ENCODE data around the gene AMPD3.

DNA sequence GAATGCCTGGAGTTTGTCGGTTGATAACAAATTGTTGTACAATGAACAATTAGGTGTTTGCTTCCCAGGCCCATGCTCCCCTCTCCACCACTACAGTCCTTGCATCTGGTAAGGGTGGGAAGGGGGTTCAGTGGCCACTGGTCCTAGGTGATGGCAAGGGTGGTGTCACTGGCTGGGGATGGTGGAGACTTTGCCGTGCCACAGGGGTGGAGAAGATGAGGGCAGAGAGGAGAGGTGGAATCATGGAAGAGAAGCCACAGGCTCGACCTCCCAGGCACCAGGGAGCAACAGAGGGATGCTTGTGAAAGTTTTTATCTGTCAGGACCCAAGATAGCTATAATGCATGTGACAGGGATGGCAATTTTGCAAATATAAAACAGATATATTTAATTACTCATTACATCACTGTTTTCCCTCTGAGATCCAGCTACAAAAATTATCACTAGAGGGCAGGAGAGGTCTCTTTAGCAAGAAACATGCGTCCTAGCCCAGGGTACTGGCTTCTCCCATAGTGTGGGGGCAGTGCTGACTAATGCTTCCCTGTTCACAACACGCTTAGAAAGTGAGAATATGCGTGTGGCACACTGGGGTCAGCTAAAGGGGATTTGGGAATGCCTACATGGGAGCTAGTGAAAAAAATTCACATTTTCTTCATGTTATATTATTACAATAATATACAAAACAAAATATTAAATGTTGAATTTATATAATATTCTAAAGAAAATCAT, 49.0 kb upstream of the AMPD3 start:
- TF ChIP-seq, protein P1, sequence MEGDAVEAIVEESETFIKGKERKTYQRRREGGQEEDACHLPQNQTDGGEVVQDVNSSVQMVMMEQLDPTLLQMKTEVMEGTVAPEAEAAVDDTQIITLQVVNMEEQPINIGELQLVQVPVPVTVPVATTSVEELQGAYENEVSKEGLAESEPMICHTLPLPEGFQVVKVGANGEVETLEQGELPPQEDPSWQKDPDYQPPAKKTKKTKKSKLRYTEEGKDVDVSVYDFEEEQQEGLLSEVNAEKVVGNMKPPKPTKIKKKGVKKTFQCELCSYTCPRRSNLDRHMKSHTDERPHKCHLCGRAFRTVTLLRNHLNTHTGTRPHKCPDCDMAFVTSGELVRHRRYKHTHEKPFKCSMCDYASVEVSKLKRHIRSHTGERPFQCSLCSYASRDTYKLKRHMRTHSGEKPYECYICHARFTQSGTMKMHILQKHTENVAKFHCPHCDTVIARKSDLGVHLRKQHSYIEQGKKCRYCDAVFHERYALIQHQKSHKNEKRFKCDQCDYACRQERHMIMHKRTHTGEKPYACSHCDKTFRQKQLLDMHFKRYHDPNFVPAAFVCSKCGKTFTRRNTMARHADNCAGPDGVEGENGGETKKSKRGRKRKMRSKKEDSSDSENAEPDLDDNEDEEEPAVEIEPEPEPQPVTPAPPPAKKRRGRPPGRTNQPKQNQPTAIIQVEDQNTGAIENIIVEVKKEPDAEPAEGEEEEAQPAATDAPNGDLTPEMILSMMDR (IDR thresholded peaks at IDR 0.05 in 8 of 11, conservative IDR thresholded peaks at IDR 0.05 in 3 of 11) = peak; percentile 36 to 82 (median 72)
- TF ChIP-seq POLR2A (IDR thresholded peaks at IDR 0.05) = no peak
